Left renal cortex interstitium (tissue), 4 donors: ENCODE data around the gene RASL11A. TPM values are rescaled to one million over a fixed set of nuclear protein-coding genes. Genes with fewer than 3 reads are reported as not detected.
"Not testable (repeated sequence)": the region's sequence is repeated elsewhere in the genome, so short reads cannot be mapped to it uniquely, and the experiment has no call there.

Experiments
- DNase-seq, 4 donors: peaks; one replicate each; pipeline ENCODE4 v3.0.0-alpha.2; 2013; ENCODE audit warnings: low read depth in 4 of 4, low spot score in 2 of 4, missing footprints in 1 of 4
- polyA plus RNA-seq, 4 donors: library from polyadenylated mRNA; unstranded; fragments of 120-200 nt; gene quantifications; one replicate each; pipeline ENCODE4 v1.2.1, GENCODE V29; 2013; ENCODE audit not compliant: insufficient read length in 4 of 4

The RASL11A gene
- polyA plus RNA-seq, 4 donors: 23.6 to 40.0 (median 36.2) TPM

DNA sequence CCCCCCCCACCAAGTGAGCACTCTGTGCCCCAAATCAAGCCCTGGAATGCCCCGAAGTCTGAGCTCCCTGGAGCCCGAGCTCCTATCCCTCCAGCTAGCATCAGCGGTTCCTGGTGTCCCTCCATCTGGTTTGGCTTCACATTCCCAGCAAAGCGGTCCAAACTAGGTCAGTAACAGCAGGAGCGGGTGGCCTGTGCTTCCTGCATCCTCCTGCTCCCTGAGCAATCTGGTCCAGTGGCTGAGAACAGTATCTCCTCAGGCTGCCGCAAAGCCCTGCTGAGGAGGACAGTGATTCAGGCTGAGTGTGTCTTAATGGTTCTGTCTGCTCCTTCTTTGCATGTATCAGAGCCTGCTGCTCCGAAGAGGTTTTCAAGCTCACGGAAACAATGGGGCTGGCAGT, 25.9 kb downstream of the RASL11A start:
- DNase-seq: no peak

DNA sequence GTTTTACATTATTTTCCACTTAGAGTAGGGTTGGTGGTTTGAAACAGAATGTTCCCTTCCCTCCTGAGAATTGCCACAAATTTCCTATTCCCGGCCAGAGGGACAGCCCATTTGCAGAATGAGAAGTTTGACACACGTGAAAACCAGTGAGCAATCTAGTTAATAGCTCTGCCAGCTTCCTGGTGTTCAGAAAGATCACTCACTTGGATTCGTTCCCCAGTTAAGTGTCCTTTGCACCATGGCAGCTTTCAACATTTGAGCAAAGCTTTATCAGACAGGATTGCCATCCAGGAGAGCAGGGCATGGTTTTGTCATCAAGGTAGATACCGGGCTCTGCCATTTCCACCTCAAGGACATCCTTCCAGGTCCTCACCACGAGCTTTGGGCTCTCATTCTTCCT, 28.2 kb downstream of the RASL11A start:
- no peak for DNase-seq

DNA sequence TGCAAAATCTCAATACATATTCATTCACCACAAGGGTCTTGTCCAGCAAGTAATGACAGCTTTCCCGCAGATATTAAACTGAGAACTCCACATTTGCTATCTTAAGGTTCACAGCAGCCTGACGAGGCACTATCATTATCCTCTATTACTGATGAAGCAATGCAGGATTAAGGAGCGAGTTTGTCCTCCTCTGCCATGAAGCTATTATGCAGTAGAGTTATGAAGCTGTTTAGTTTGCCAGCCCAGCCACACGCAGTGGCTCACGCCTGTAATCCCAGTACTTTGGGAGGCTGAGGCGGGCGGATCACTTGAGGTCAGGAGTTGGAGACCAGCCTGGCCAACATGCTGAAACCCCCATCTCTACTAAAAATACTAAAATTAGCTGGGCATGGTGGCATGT, 29.8 kb downstream of the RASL11A start:
- DNase-seq: not testable (repeated sequence)

DNA sequence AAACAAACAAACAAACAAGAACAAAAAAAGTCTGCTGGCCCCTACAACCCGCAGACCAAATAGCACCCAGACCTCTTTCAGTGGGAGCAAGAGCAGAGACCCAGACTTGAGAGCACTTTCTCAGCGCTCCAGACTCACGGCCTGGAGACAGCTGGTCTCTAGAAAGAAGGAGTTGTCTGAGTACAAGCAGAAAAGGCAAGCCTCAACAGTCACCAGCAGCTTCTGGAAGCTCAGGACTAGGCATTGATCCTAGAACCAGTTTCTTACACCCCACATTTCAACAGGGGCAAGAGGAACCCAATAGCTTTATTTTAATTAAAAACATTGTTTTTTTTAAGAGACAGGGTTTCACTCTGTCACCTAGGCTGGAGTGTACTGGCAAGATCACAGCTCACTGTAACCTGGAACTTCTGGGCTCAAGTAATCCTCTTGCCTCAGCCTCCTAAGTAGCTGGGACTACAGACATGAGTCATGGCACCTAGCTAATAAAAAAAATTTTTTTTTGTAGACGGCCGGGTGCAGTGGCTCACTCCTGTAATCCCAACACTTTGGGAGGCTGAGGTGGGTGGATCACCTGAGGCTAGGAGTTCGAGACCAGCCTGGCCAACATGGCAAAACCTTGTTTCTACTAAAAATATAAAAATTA, 30.4 kb downstream of the RASL11A start:
- DNase-seq: no peak

DNA sequence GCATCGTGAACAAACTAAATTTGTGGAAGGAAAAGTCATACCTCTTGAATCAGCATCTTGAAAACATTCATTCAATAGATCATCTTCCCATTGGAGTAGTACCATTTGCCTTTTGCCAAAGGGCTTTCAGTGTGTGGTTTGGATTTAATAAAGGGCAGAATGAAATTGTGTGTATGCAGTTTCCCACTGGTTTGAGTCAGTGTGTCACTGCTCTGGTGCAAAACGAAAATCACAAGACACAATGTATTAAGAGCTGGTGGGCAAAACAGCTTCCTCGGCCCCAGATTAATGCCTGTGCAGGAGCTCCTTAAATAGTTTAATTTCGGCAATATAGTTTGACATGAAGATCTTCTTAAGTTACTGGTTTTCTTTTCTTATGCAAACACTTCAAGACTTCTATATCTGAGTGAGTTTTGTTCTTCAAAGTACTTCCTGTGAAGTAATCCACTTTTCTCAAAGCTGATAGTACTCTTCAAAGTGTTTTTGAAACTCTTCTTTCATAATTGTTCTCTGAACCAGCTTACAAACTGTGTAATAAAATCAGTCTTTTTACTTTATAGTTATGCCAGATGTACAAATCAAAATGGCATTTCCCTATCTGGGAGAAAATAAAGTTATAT, 32.1 kb downstream of the RASL11A start:
- DNase-seq: no peak

DNA sequence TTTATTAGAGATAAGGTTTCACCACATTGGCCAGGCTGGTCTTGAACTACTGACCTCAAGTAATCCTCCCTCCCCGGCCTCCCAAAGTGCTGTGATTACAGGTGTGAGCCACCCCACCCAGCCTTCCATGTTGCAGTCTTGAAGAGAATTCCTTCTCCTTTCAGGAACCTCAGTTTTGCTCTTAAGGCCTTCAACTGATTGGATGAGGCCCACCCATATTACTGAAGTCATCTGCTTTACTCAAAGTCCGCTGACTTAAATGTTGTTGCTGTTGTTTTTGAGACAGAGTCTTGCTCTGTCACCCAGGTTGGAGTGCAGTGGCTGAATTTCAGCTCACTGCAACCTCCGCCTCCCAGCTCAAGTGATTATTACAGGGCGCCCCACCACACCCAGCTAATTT, 33.5 kb downstream of the RASL11A start:
- DNase-seq: no peak

DNA sequence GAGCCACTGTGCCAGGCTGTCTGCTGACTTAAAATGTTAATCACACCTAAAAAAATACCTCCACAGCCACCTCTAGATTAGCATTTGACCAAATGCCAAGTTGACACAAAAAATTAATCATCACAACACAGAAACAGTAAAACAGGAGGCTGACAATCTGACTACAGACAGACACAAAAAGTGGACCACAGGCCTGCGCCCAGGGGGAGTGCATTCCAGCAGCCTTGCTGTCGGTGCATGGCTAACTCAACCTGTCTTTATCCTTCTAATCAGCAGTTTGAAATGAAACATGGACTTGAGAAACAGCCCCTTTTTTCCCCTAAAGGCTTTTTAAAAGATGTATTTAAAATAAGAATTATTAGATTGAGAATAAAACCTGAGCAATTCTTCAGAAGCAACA, 34.0 kb downstream of the RASL11A start:
- DNase-seq: no peak

DNA sequence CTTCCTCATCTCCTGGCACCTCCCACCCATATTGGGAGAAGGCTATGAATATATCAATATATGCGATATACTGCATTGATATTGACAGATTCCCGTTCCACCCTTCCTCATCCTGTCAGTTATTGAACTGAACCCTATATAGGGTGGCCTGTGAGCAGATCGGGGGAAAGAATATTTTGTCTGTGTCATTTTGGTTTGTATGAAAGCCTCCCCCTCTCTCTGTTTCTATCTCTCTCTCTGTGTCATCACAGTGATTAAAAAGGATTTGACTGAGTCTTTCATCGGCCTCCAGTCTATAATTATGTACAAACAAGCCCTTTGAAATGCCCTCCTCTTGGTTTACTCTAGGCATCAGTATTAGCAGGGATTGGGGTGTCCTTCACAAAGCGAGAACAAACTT, 35.7 kb downstream of the RASL11A start:
- no peak for DNase-seq

DNA sequence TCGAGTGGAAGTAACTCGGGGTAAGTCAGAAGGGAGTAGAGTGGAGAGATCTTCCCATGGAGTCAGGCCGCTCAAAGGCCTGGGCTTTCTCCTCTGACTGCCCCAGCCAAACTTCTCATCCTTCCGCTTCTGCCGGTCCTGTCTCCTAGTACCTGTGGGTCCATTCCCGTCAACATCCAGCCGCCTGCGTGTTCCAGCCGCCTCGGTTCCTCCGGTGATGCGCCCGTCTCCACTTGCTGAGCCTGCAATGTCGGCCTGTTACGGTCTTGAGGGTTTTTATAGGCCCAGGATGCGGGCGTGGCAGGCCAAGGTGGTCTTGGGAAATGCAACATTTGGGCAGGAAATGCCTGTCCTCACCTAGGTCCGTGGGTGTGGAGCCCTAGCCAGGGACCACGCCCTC, 38.3 kb downstream of the RASL11A start:
- no peak for DNase-seq

DNA sequence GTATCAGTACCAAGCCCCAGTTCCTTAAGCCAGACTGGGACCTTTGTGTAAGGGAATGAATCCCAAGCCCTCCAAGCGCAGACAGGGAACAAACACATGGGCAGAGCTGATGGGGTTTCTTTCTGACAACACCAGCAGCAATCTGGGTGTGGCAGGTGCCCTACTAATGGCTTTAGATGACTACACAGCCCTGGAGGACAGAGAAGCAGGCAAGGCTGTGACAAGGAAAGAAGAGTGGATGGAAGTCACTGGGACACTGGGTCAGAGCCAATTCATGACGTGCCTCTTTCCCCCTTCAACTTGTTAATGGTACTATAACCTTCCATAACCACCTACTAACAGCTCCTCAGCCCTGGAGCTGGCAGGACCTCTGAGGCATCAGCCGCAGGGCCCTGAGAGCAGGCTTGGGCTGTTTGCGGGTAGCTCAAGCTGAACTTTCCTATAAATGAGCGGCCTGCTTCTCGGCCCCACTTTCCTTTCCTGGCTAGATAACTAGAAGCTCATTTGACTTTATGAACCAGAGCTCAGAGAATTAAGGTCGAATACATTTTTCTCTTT, 38.9 kb downstream of the RASL11A start:
- DNase-seq: no peak

DNA sequence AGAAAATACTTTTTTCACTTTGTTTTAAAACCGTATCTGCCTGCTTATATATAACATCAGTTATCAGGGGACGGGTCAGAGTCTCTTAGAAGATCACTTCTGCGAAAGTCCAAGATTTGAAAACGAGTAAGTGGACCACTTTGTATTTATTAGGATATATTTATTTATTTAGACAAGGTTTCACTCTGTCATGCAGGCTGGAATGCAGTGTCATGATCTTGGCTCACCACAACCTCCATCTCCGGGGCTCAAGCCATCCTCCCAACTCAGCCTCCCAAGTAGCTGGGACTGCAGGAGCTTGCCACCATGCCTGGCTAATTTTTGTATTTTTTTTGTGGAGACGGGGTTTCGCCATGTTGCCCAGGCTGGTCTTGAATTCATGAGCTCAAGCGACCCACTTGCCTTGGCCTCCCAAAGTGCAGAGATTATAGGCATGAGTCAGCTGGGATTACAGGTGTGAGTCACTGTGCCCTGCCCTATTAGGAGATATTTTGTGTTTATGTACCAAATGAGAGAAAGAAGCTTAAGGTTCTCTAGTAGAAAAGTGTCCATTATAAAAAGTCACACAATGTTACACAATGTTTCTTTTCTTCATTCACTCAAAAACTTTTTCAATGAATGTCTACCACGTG, 39.5 kb downstream of the RASL11A start:
- DNase-seq: no peak

DNA sequence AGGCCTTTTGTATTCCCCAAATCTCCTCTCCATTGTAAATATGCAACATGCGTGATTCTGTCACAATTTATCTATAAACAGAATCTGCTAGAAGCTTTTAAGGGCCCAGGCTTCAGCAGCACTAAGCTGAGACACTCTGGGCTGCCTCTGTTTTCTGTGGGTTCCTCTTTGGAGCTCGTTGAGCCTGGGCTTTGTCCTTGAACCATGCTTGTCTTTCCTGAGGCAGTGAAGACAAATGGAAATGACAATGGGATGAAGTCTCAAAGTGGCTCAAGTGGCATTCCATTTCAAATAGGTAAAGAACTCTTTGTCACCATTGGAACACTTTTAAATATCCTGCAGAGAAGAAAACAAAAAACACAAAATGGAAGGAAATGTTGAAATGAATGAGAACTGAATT, 40.3 kb downstream of the RASL11A start:
- DNase-seq: no peak

DNA sequence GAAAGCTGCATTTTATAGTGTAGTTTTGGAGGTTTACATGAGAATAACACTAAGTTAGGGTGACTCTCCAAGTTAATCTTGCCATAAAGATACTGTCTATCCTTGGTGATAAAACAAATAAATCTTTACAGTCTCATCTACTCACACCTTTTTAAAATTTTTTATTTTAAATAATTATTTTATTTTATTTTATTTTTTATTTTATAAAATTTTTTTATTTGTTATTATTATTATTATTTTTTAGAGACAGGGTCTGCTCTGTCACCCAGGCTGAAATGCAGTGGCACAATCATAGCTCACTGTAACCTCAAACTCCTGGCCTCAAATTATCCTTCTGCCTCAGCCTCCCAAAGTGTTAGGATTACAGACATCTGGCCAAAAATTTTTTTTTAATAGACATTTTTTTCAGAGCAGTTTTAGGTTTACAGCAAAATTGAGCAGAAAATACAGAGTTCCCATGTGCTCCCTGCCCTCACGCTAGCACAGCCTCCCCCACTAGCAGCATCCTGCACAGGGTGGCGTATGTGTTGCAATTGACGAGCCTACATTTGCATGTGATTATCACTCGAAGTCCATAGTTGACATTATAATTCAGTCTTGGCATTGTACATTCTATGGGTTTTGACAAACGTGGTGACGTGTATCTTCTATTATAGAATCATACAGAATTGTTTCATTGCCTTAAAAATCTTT, 41.0 kb downstream of the RASL11A start:
- no peak for DNase-seq

DNA sequence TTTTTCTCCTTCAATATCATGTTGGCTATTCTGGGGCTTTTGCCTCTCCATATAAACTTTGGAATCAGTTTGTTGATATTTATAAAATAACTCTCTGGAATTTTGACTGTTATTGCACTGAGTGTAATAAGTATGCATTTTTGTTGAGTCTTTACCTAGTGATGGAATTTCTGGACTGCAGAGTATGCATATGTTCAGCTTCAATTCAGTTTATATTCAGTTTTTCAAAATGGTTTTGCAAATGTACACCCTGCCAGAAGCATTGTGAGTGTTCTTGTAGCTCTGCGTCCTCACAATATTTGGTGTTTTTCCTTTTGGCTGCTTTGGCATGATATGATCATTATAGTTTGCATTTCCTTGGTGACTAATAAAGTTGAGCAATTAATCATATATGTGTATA, 43.1 kb downstream of the RASL11A start:
- DNase-seq: no peak

DNA sequence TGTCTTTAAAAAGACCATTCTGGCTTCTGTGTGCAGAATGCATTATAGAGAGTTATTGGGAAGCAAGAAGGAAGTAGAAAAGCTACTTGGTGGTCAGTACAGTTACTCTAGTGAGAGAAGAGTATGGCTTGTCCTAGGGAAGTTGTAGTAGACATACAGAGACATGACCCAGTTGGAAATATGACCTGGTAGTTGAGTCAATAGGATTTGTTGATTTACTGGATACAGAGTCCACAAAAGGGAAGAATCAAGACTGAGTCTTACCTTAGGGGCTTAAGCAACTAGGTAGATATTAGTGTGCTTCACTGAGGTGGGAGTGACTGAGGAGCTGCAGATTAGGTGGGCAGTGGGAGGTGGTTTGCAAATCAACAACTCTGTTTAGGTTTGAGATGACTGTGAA, 48.8 kb downstream of the RASL11A start:
- DNase-seq: no peak

DNA sequence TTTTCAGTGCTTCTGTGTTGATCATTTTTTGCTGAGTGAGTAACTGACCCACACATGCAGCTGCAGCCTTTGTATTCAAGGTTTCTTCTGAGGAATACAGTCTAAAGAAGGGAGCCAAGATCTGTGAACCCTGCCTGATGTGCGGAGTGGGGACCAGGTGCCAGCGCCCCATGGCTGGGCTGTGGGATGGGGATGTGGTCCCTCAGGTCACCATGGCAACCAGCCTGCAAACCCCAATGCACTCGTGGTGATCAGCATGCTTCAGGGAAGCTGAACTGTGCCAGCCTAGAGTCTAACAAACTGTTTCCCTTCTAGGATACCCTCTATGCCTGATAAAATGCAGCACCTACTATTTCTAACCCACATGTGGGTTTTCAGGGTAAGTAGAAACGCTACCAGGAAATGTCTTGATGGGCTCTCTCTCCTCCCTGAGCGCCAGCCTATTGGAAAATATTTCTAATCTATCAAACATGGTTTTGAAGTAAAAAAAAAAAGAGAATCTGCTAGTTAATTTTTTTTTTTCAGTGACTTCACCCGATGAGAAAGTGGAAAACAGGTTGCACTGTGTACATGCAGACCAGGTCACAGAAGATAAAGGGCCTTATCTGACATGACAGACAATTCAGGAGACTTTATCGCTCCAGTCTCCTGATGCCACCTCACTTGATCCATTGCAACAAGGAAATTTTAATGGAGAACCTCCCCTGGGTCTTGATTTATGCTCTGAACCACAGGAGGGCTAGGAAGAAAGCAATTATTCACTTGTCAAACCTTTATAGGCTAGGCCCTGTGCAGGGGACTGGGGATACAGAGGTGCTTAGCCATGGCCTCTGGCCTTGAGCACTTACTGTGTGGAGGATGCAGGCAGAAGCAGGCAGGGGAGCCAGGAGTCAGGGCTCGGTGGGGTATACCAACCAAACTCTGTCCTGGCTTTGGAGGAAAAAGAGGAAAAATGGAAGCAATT, 51.1 kb downstream of the RASL11A start:
- DNase-seq: no peak

DNA sequence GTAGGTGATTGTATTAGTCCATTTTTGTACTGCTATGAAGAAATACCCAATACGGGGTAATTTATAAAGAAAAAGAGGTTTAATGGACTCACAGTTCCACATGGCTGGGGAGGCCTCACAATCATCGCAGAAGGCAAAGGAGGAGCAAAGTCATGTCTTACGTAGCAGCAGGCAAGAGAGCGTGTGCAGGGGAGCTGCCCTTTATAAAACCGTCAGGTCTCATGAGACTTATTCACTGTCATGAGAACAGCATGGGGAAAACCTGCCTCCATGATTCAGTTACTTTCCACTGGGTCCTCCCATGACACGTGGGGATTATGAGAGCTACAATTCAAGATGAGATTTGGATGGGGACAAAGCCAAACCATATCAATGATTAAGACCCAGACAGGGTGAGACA, 51.8 kb downstream of the RASL11A start:
- DNase-seq: not testable (repeated sequence)
